SK-N-MC (cell line): Measurements from ENCODE around the gene FAM98C.

ENCODE experiments used
- EZH2 ChIP-seq: fragments of 200-600 bp; sonication (generic); IDR thresholded peaks from one replicate; pipeline ENCODE4 v1.6.1; 2017; ENCODE audit warnings: antibody characterized with exemption
- POLR2AphosphoS5 ChIP-seq: IDR thresholded peaks from 2 replicates; pipeline ENCODE4 v1.6.1; 2012; ENCODE audit warnings: mild to moderate bottlenecking, low read depth, low read length, borderline replicate concordance

- TF ChIP-seq POLR2AphosphoS5, result no peak
- TF ChIP-seq EZH2, result no peak
Measured at GRCh38 chr19:38376576-38376975, 26.3 kb upstream of the FAM98C start.
